ENCODE measurements around the gene TCL1A. TPM values are rescaled to one million over a fixed set of nuclear protein-coding genes. Genes with fewer than 3 reads are reported as not detected.

The TCL1A gene
- total and polyA plus RNA-seq, 12 donors: 0.22 to 0.33 TPM; not detected in 10

DNA sequence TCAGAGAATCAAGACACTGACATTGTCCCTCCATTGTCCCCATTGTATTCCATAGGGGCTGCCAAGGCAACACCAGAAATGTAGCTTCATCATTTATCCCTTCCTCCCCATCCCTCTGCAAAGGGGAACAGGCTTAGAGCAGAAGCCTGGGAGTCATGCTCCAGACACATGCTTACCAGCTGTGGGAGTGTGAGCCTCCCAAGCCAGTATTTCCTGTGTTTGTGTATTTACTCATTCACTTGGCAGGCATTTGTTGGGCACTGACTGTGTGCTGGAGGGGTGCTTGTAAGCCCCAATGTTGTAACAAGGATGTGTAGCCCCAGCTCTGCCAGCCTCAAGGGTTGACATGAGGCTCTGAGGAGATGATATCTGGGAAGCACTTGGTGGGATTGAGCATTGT lies 46.0 kb upstream of the TCL1A start:
- Histone ChIP-seq H3K27ac (no peak overlapping the region), H3K36me3 (replicated peaks in 1 of 2) (no peaks in the 10 kb centered on the region), H3K27me3 (no peaks in the 10 kb centered on the region), H3K4me3 (no peak overlapping the region), H3K9me3 (replicated peaks in 1 of 3) (no peaks in the 10 kb centered on the region), H3K4me1 (replicated peaks in 1 of 2) (no peaks in the 10 kb centered on the region)
- TF ChIP-seq POLR2A (IDR thresholded peaks at IDR 0.05): no peak
- TF ChIP-seq CTCF (IDR thresholded peaks at IDR 0.05): no peak
- DNase-seq: no peak
- intact Hi-C loops (cut with DNase I): no loop called here

DNA sequence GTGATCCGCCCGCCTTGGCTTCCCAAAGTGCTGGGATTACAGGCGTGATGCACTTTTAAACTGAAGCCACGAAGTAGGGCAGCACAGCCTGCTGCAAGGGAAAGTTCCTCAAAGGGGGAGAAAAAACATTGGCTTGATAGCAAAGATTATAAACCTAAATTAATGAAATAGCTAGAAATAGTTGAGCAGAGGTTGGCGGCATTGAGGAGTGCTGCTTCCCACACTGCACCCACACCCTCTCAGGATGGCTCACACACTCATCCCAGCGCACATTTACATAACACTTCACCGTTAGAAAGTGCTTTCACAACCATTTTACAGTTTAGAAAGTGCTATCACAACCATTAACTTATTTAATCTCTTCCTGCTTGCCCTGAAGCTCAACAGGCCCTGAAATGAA lies 44.4 kb upstream of the TCL1A start:
- TF ChIP-seq CTCF (IDR thresholded peaks at IDR 0.05) (no peak), POLR2A (IDR thresholded peaks at IDR 0.05) (no peak)

GRCh38 chr14:95756751-95757150 lies 42.8 kb upstream of the TCL1A start:
- no peaks in the 10 kb centered on the region for H3K9me3 ChIP-seq (replicated peaks in 1 of 3)
- H3K27ac ChIP-seq: no peak overlapping the region
- intact Hi-C loops (cut with DNase I): no loop called here
- no peaks in the 10 kb centered on the region for H3K27me3 ChIP-seq
- H3K4me3 ChIP-seq: no peak overlapping the region
- no peaks in the 10 kb centered on the region for H3K36me3 ChIP-seq (replicated peaks in 1 of 2)
- 44 to 62% (median 55%) methylated on average over 3 of the region's 3 CpGs for WGBS, 4 donors
- TF ChIP-seq POLR2A (IDR thresholded peaks at IDR 0.05) (no peak), CTCF (IDR thresholded peaks at IDR 0.05) (no peak)
- H3K4me1 ChIP-seq (replicated peaks in 1 of 2): no peaks in the 10 kb centered on the region
- no peak for DNase-seq

More for the DNA sequence above, 44.4 kb upstream of the TCL1A start:
- Histone ChIP-seq H3K4me3 (no peak overlapping the region), H3K36me3 (replicated peaks in 1 of 2) (no peaks in the 10 kb centered on the region), H3K27ac (no peak overlapping the region), H3K27me3 (no peaks in the 10 kb centered on the region), H3K4me1 (replicated peaks in 1 of 2) (no peaks in the 10 kb centered on the region), H3K9me3 (replicated peaks in 1 of 3) (no peaks in the 10 kb centered on the region)
- WGBS, 4 donors: 76 to 82% (median 78%) methylated on average over 7 of the region's 7 CpGs
- no peak for DNase-seq
- intact Hi-C loops (cut with DNase I): no loop called here

- no peak for DNase-seq
- Histone ChIP-seq H3K9me3 (replicated peaks in 1 of 3) (no peaks in the 10 kb centered on the region), H3K27me3 (no peaks in the 10 kb centered on the region), H3K4me3 (no peak overlapping the region), H3K27ac (no peak overlapping the region), H3K36me3 (replicated peaks in 1 of 2) (no peaks in the 10 kb centered on the region), H3K4me1 (replicated peaks in 1 of 2) (no peaks in the 10 kb centered on the region)
- intact Hi-C loops (cut with DNase I): no loop called here
- TF ChIP-seq CTCF (IDR thresholded peaks at IDR 0.05): no peak
- no peak for TF ChIP-seq POLR2A (IDR thresholded peaks at IDR 0.05)
- WGBS, 4 donors: 67 to 75% (median 72%) methylated on average over 6 of the region's 6 CpGs
Observed at GRCh38 chr14:95756127-95756526, 42.2 kb upstream of the TCL1A start.

Measured in adrenal gland (tissue), 12 donors.